SK-N-SH treated with all-trans-retinoic acid at 6 μM for 48 hours (cell line): ENCODE results near the gene DUSP7.

ENCODE experiments used
- ATAC-seq: fragments of 200-7000 bp; cut with Tn5 transposase; 3 replicates; pipeline ENCODE4 v1.9.1; 2020; ENCODE audit warnings: mild to moderate bottlenecking, moderate library complexity
- ARNTL ChIP-seq: fragments of 450-650 bp; formaldehyde crosslinking; IDR thresholded peaks from 2 replicates; pipeline ENCODE4 v1.5.0; 2020; ENCODE audit warnings: low read depth, mild to moderate bottlenecking, moderate library complexity, borderline replicate concordance
- BACH2 ChIP-seq: fragments of 250-450 bp; sonication (Bioruptor Pico); IDR thresholded peaks from 2 replicates; pipeline ENCODE4 v1.9.0; 2021; ENCODE audit warnings: mild to moderate bottlenecking, borderline replicate concordance
- CREB5 ChIP-seq: fragments of 250-450 bp; sonication (Bioruptor Pico); IDR thresholded peaks from 2 replicates; pipeline ENCODE4 v1.5.1; 2020; ENCODE audit warnings: low read depth, mild to moderate bottlenecking, moderate library complexity
- CSDC2 ChIP-seq: fragments of 250-450 bp; sonication (Bioruptor Pico); IDR thresholded peaks from 2 replicates; pipeline ENCODE4 v1.5.0; 2020; ENCODE audit warnings: mild to moderate bottlenecking, moderate library complexity
- CSRNP3 ChIP-seq: fragments of 250-450 bp; sonication (Bioruptor Pico); IDR thresholded peaks from 2 replicates; pipeline ENCODE4 v1.5.1; 2021; ENCODE audit warnings: mild to moderate bottlenecking, moderate library complexity
- ESRRG ChIP-seq: fragments of 250-450 bp; sonication (Bioruptor Pico); IDR thresholded peaks from 2 replicates; pipeline ENCODE4 v1.6.1; 2021; ENCODE audit warnings: mild to moderate bottlenecking
- GLIS3 ChIP-seq: fragments of 250-450 bp; sonication (Bioruptor Pico); IDR thresholded peaks from 2 replicates; pipeline ENCODE4 v1.5.0; 2020; ENCODE audit warnings: mild to moderate bottlenecking, moderate library complexity
- ISL1 ChIP-seq: fragments of 250-450 bp; sonication (Bioruptor Pico); IDR thresholded peaks from 2 replicates; pipeline ENCODE4 v2.1.2; 2022; ENCODE audit warnings: mild to moderate bottlenecking, moderate library complexity
- OSR1 ChIP-seq: fragments of 250-450 bp; sonication (Bioruptor Pico); IDR thresholded peaks from 2 replicates; pipeline ENCODE4 v1.8.0; 2022; ENCODE audit warnings: moderate library complexity, mild to moderate bottlenecking, inconsistent platforms
- POU6F1 ChIP-seq: fragments of 250-450 bp; sonication (Bioruptor Pico); IDR thresholded peaks from 2 replicates; pipeline ENCODE4 v1.8.0; 2021; ENCODE audit warnings: low read depth, mild to moderate bottlenecking, moderate library complexity, borderline replicate concordance
- PPARA ChIP-seq: fragments of 250-450 bp; sonication (Bioruptor Pico); IDR thresholded peaks from 2 replicates; pipeline ENCODE4 v1.5.0; 2020; ENCODE audit warnings: mild to moderate bottlenecking, borderline replicate concordance
- RARB ChIP-seq: fragments of 250-450 bp; sonication (Bioruptor Pico); IDR thresholded peaks from 2 replicates; pipeline ENCODE4 v1.8.0; 2021; ENCODE audit warnings: mild to moderate bottlenecking, moderate library complexity
- SNAI2 ChIP-seq: fragments of 250-450 bp; sonication (Bioruptor Pico); IDR thresholded peaks from 2 replicates; pipeline ENCODE4 v1.5.0; 2020; ENCODE audit warnings: mild to moderate bottlenecking, moderate library complexity
- TCF4 ChIP-seq: fragments of 250-450 bp; sonication (Bioruptor Pico); IDR thresholded peaks from 2 replicates; pipeline ENCODE4 v1.8.0; 2021; ENCODE audit warnings: mild to moderate bottlenecking, moderate library complexity, borderline replicate concordance
- TOX ChIP-seq: fragments of 250-450 bp; sonication (Bioruptor Pico); IDR thresholded peaks from 2 replicates; pipeline ENCODE4 v1.8.0; 2021; ENCODE audit warnings: mild to moderate bottlenecking, moderate library complexity, borderline replicate concordance
- TSHZ2 ChIP-seq: fragments of 250-450 bp; sonication (Bioruptor Pico); IDR thresholded peaks from 2 replicates; pipeline ENCODE4 v1.5.0; 2020; ENCODE audit warnings: mild to moderate bottlenecking, moderate library complexity
- ZC3H10 ChIP-seq: fragments of 250-450 bp; sonication (Bioruptor Pico); IDR thresholded peaks from 2 replicates; pipeline ENCODE4 v1.5.1; 2021; ENCODE audit warnings: mild to moderate bottlenecking, moderate library complexity
- ZFP3 ChIP-seq: fragments of 250-450 bp; sonication (Bioruptor Pico); IDR thresholded peaks from 2 replicates; pipeline ENCODE4 v1.5.0; 2020; ENCODE audit warnings: mild to moderate bottlenecking, moderate library complexity
- ZFP30 ChIP-seq: fragments of 450-650 bp; formaldehyde crosslinking; IDR thresholded peaks from 2 replicates; pipeline ENCODE4 v1.5.0; 2022; ENCODE audit warnings: mild to moderate bottlenecking, moderate library complexity
- ZNF565 ChIP-seq: fragments of 450-650 bp; formaldehyde crosslinking; conservative IDR thresholded peaks from 2 replicates; pipeline ENCODE4 v1.5.0; 2020; ENCODE audit warnings: low read depth, mild to moderate bottlenecking, moderate library complexity
- ZNF70 ChIP-seq: fragments of 450-650 bp; formaldehyde crosslinking; IDR thresholded peaks from 2 replicates; pipeline ENCODE4 v1.5.0; 2020; ENCODE audit warnings: mild to moderate bottlenecking, moderate library complexity
- ZNF8 ChIP-seq: fragments of 450-650 bp; formaldehyde crosslinking; IDR thresholded peaks from 2 replicates; pipeline ENCODE4 v1.5.0; 2020; ENCODE audit warnings: mild to moderate bottlenecking, moderate library complexity

The DUSP7 gene

GRCh38 chr3:52069855-52070254 is 13.5 kb upstream of the DUSP7 start:
- TF ChIP-seq TSHZ2 (CRISPR knock-in tag), result no peak
- peak; percentile 47; the same call in 1 of the 2 replicates for TF ChIP-seq TCF4
- no peak for TF ChIP-seq PPARA (CRISPR knock-in tag)
- no peak for TF ChIP-seq OSR1 (CRISPR knock-in tag)
- no peak for TF ChIP-seq ARNTL (CRISPR knock-in tag)
- no peak for TF ChIP-seq ZFP3 (CRISPR knock-in tag)
- no peak for TF ChIP-seq ESRRG (CRISPR knock-in tag)
- TF ChIP-seq, all 23 proteins: peak for 1

GRCh38 chr3:52069135-52069534 is 12.8 kb upstream of the DUSP7 start:
- ATAC-seq, result no peak
- TF ChIP-seq SNAI2 (CRISPR knock-in tag), result no peak
- no peak for TF ChIP-seq ZFP30
- TF ChIP-seq POU6F1 (CRISPR knock-in tag), result no peak
- no peak for TF ChIP-seq ZC3H10
- no peak for TF ChIP-seq GLIS3
- no peak for TF ChIP-seq CSRNP3 (CRISPR knock-in tag)
- TF ChIP-seq ZNF8, result no peak
- TF ChIP-seq BACH2, result no peak
- TF ChIP-seq ZFP3 (CRISPR knock-in tag), result no peak

More at GRCh38 chr3:52069855-52070254, 13.5 kb upstream of the DUSP7 start:
- peak; percentile 18; the same call in 1 of the 3 replicates for ATAC-seq

- TF ChIP-seq CSRNP3 (CRISPR knock-in tag) (no peak), ESRRG (CRISPR knock-in tag) (no peak), ISL1 (no peak), PPARA (CRISPR knock-in tag) (no peak), ARNTL (CRISPR knock-in tag) (no peak), GLIS3 (no peak), TOX (CRISPR knock-in tag) (no peak), TSHZ2 (CRISPR knock-in tag) (no peak), CSDC2 (CRISPR knock-in tag) (no peak), RARB (CRISPR knock-in tag) (no peak), SNAI2 (CRISPR knock-in tag) (no peak), ZNF8 (no peak), BACH2 (no peak), POU6F1 (CRISPR knock-in tag) (no peak), ZNF565 (CRISPR knock-in tag) (no peak), ZNF70 (CRISPR knock-in tag) (no peak), CREB5 (CRISPR knock-in tag) (no peak), OSR1 (CRISPR knock-in tag) (no peak), TCF4 (no peak)
These were observed 12.4 kb upstream of the DUSP7 start for GRCh38 chr3:52068730-52069129.

More at GRCh38 chr3:52068730-52069129, 12.4 kb upstream of the DUSP7 start:
- ATAC-seq, result no peak
